ENCODE measurements around the gene OTX2.

Gene OTX2

DNA sequence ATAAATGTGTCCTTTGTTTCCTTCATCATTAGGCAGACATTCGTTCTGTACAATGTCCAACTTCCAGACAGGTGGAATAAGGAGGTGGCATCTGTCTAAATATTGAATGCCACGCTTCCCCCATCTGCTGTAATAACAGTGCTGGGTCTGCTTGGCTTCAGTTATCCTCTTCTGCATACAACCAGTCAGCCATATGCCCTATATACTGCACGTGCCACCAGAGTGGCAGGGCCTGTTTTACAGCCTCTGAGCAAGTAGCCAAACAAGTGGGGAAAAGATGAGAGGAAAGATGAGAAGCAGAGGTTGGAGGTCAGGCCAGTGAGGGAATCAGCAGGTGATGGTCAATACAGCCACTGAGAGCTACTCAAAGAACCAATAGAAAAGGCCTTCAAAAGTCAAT lies 55.4 kb downstream of the OTX2 start:
- no peaks in the 10 kb centered on the region for H3K9me3 ChIP-seq (ENCODE audit: low read length)
- no peak overlapping the region for H3K4me3 ChIP-seq (ENCODE audit: low read length)
- H2AFZ ChIP-seq (ENCODE audit: low read depth, low read length), result no peak overlapping the region
- H3K4me1 ChIP-seq (ENCODE audit: insufficient read depth, low read length), result no peaks in the 10 kb centered on the region
- no peaks in the 10 kb centered on the region for H3K27me3 ChIP-seq (ENCODE audit: insufficient read depth, low read length)
- H3K36me3 ChIP-seq (ENCODE audit: insufficient read depth, low read length), result no peaks in the 10 kb centered on the region

DNA sequence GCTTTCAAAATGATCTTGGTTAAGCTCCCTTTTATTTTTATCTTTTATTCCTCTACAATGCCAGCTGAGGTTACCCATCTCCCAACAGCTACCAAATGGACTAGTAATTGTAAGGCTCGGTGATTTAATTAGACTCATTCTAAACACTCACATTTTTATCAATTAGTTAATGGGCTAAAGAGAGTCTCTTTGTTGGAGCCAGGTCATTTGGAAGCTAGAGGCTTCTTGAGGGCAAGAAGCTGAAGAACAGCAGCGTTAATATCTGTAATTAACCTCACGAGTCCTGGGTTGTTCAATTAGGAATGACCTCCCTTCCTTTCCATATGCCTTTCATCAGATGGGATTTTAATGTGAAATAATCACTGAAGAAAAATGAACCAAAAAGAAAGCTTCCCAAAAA lies 56.9 kb downstream of the OTX2 start:
- Histone ChIP-seq H3K4me3 (ENCODE audit: low read length) (no peak overlapping the region), H3K27me3 (ENCODE audit: insufficient read depth, low read length) (no peaks in the 10 kb centered on the region), H3K9me3 (ENCODE audit: low read length) (no peaks in the 10 kb centered on the region)

DNA sequence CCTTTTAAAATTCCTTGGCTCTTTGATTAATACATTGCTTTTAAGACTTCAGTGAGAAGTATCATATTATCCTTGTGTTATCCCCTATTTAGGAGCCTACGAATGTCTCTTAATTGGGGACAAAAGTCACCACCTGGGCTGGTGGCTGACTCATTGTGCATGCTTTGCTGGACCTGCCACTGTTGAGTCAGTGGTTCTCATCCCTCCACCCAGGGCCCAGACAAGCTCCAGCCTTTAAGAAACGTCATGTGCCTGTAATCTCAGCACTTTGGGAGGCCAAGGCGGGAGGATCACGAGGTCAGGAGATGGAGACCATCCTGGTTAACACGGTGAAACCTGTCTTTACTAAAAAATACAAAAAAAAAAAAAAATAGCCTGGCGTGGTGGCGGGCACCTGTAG lies 57.9 kb downstream of the OTX2 start:
- no peak overlapping the region for H2AFZ ChIP-seq (ENCODE audit: low read depth, low read length)
- H3K36me3 ChIP-seq (ENCODE audit: insufficient read depth, low read length), result no peaks in the 10 kb centered on the region
- no peak overlapping the region for H3K4me3 ChIP-seq (ENCODE audit: low read length)
- H3K9me3 ChIP-seq (ENCODE audit: low read length), result no peaks in the 10 kb centered on the region
- H3K27me3 ChIP-seq (ENCODE audit: insufficient read depth, low read length), result no peaks in the 10 kb centered on the region
- no peaks in the 10 kb centered on the region for H3K4me1 ChIP-seq (ENCODE audit: insufficient read depth, low read length)

More for the DNA sequence above, 56.9 kb downstream of the OTX2 start:
- no peaks in the 10 kb centered on the region for H3K36me3 ChIP-seq (ENCODE audit: insufficient read depth, low read length)
- H3K4me1 ChIP-seq (ENCODE audit: insufficient read depth, low read length), result no peaks in the 10 kb centered on the region
- no peak overlapping the region for H2AFZ ChIP-seq (ENCODE audit: low read depth, low read length)

DNA sequence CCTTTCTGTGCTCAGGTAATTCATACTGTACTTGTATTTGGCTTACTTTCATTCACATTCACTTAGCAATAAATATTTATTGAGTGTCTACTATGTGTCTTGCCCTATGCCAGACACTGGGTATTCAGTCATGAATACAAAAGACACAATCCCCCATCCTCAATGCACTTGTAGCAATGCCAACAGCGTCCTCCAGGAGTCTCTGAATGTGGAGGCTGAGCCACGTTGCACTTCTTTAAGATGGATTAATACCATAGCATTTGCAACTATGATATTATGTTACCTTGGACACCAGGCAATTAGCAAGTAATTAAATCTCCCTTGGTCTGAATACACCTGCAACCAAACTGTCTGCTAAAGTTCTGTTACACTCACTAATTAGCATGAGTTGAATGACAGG lies 58.8 kb downstream of the OTX2 start:
- no peaks in the 10 kb centered on the region for H3K27me3 ChIP-seq (ENCODE audit: insufficient read depth, low read length)
- H3K4me1 ChIP-seq (ENCODE audit: insufficient read depth, low read length), result no peaks in the 10 kb centered on the region
- no peaks in the 10 kb centered on the region for H3K9me3 ChIP-seq (ENCODE audit: low read length)
- no peaks in the 10 kb centered on the region for H3K36me3 ChIP-seq (ENCODE audit: insufficient read depth, low read length)
- no peak overlapping the region for H2AFZ ChIP-seq (ENCODE audit: low read depth, low read length)
- H3K4me3 ChIP-seq (ENCODE audit: low read length), result no peak overlapping the region
